Esophagus squamous epithelium (tissue), 5 donors: Measurements from ENCODE around the gene ADIRF. TPM values are rescaled to one million over a fixed set of nuclear protein-coding genes. Genes with fewer than 3 reads are reported as not detected.
A peak's percentile ranks its signal among the peaks of the same experiment; 100 is the strongest.

Experiments used
- DNase-seq: peaks from one replicate; lab custom pipeline; 2025; lab: John Stamatoyannopoulos, UW
- H3K27ac ChIP-seq, 4 donors: fragments of 200-600 bp; sonication (generic); one replicate each; pipeline ENCODE4 v1.5.1; 2016 to 2019; ENCODE audit warnings: mild to moderate bottlenecking in 1 of 4
- H3K27me3 ChIP-seq, 4 donors: fragments of 200-600 bp; sonication (generic); 1 replicate in 3 of 4; 2 replicates in 1 of 4; pipeline versions ENCODE4 v1.5.1 to v1.6.0; 2017 to 2021; ENCODE audit warnings: antibody characterized with exemption in 1 of 4
- H3K36me3 ChIP-seq, 3 donors: fragments of 200-600 bp; sonication (generic); one replicate each; pipeline ENCODE4 v1.5.1; 2016 to 2019
- H3K4me1 ChIP-seq, 3 donors: fragments of 200-600 bp; sonication (generic); one replicate each; pipeline ENCODE4 v1.5.1; 2017 to 2019
- H3K4me3 ChIP-seq, 4 donors: fragments of 200-600 bp; sonication (generic); 1 replicate in 3 of 4; 2 replicates in 1 of 4; pipeline ENCODE4 v1.5.1; 2016 to 2019; ENCODE audit warnings: mild to moderate bottlenecking in 2 of 4, moderate library complexity in 1 of 4
- H3K9me3 ChIP-seq, 3 donors: fragments of 200-600 bp; sonication (generic); one replicate each; pipeline ENCODE4 v1.5.1; 2016 to 2019
- POLR2A ChIP-seq, 4 donors: fragments of 450-650 bp; IDR thresholded peaks; one replicate each; pipeline ENCODE4 v1.6.1; 2017; ENCODE audit warnings: antibody characterized with exemption in 4 of 4, mild to moderate bottlenecking in 4 of 4, moderate library complexity in 3 of 4
- WGBS, 2 donors: methylation state at CpG; one replicate each; pipeline ENCODE4 v1.1.5; 2018; 5-methylcytosine and 5-hydroxymethylcytosine counted together
- intact Hi-C: fragments of 100-400 bp; cut with DNase I; formaldehyde crosslinking; loops from one replicate; pipeline ENCODE4 v1.15.0; 2022
- total RNA-seq, 4 donors: library from RNA; depleted of rRNA; stranded (reverse); fragments of >200 nt; gene quantifications; one replicate each; pipeline ENCODE4 v1.1.0, GENCODE V29; 2016
- TF ChIP-seq, protein P1 (sequence below), 6 experiments: fragments of 450-650 bp in 4 of 6; fragments of 200-600 bp in 2 of 6; sonication (generic) in 2 of 6; IDR thresholded peaks; one replicate each; pipeline ENCODE4 v1.5.1; 2016 to 2019; ENCODE audit warnings: antibody characterized with exemption in 6 of 6, mild to moderate bottlenecking in 4 of 6, moderate library complexity in 4 of 6
- donor health status: DM: yes; HTN: yes; CAD: no.

ADIRF gene
- total RNA-seq, 4 donors from 2014 or later, result 23.8 to 74.4 (median 47.4) TPM

GRCh38 chr10:86970162-86970981 lies 2.1 kb downstream of the ADIRF start:
- intact Hi-C loops, result loop anchor here (5.0 kb wide), 1 partner anchor 122 kb away; the partner anchor contains the start of gene GLUD1
- Histone ChIP-seq H3K4me3 (peak overlapping the region; percentile 49 to 75 (median 63)), H3K36me3 (no peaks in the 10 kb centered on the region), H3K9me3 (no peaks in the 10 kb centered on the region), H3K27ac (peak overlapping the region; percentile 96 to 99 (median 97)), H3K4me1 (peaks cover 48 to 100% (median 67%) of the 10 kb centered on the region in 3 donors), H3K27me3 (no peaks in the 10 kb centered on the region)
- TF ChIP-seq POLR2A (IDR thresholded peaks at IDR 0.05), result peak in 2 of 4 donors; percentile 73 to 79
- TF ChIP-seq, protein P1, sequence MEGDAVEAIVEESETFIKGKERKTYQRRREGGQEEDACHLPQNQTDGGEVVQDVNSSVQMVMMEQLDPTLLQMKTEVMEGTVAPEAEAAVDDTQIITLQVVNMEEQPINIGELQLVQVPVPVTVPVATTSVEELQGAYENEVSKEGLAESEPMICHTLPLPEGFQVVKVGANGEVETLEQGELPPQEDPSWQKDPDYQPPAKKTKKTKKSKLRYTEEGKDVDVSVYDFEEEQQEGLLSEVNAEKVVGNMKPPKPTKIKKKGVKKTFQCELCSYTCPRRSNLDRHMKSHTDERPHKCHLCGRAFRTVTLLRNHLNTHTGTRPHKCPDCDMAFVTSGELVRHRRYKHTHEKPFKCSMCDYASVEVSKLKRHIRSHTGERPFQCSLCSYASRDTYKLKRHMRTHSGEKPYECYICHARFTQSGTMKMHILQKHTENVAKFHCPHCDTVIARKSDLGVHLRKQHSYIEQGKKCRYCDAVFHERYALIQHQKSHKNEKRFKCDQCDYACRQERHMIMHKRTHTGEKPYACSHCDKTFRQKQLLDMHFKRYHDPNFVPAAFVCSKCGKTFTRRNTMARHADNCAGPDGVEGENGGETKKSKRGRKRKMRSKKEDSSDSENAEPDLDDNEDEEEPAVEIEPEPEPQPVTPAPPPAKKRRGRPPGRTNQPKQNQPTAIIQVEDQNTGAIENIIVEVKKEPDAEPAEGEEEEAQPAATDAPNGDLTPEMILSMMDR (IDR thresholded peaks at IDR 0.05), result no peak
- no peak for DNase-seq
- WGBS, 2 donors, result 6 to 10% methylated on average over 16 of the region's 30 CpGs

DNA sequence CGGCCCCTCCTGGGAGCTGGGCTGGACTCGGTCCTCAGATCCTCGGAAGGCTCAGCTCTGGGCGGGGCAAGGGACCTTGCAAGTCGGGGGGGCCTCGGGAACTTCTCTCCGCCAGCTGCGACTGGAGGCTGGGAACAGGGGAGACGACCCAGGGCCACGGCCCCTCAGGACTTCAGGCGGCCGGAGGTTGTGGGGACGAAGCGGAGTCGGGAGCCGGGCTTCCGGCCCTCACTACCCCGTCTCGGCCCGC lies 2.6 kb downstream of the ADIRF start:
- Histone ChIP-seq H3K36me3 (no peaks in the 10 kb centered on the region), H3K27ac (peak overlapping the region; percentile 96 to 99 (median 97)), H3K4me1 (peaks cover 48 to 96% (median 62%) of the 10 kb centered on the region in 3 donors), H3K9me3 (no peaks in the 10 kb centered on the region), H3K4me3 (peak overlapping the region; percentile 49 to 75 (median 63)), H3K27me3 (no peaks in the 10 kb centered on the region)
- no CpG with 5 or more reads among the region's 20 CpGs for whole genome bisulfite sequencing, 2 donors
- no peak for DNase-seq
- TF ChIP-seq, protein P1 (IDR thresholded peaks at IDR 0.05), result peak in 1 of 6 experiments; percentile 19
- peak in 3 of 4 donors; percentile 91 to 98 (median 98) for TF ChIP-seq POLR2A (IDR thresholded peaks at IDR 0.05)
- intact Hi-C loops, result loop anchor here (5.0 kb wide), 1 partner anchor 121 kb away; the partner anchor contains the start of gene GLUD1

- peaks cover 45 to 91% (median 58%) of the 10 kb centered on the region in 3 donors for H3K4me1 ChIP-seq
- no peaks in the 10 kb centered on the region for H3K27me3 ChIP-seq
- H3K4me3 ChIP-seq, result peak overlapping the region; percentile 49 to 75 (median 63)
- 10% methylated on average over 17 of the region's 66 CpGs; no CpG with 5 or more reads in 1 of the 2 donors for WGBS, 2 donors
- peak overlapping the region; percentile 96 to 99 (median 97) for H3K27ac ChIP-seq
- intact Hi-C loops, result loop anchor here (5.0 kb wide), 1 partner anchor 121 kb away; the partner anchor contains the start of gene GLUD1
- H3K9me3 ChIP-seq, result no peaks in the 10 kb centered on the region
- DNase-seq, result peak; percentile 85
- no peaks in the 10 kb centered on the region for H3K36me3 ChIP-seq
- TF ChIP-seq, protein P1 (IDR thresholded peaks at IDR 0.05), result peak in 5 of 6 experiments; percentile 14 to 50 (median 19)
- TF ChIP-seq POLR2A (IDR thresholded peaks at IDR 0.05), result no peak
Measured at GRCh38 chr10:86971232-86971991, 3.1 kb downstream of the ADIRF start.

DNA sequence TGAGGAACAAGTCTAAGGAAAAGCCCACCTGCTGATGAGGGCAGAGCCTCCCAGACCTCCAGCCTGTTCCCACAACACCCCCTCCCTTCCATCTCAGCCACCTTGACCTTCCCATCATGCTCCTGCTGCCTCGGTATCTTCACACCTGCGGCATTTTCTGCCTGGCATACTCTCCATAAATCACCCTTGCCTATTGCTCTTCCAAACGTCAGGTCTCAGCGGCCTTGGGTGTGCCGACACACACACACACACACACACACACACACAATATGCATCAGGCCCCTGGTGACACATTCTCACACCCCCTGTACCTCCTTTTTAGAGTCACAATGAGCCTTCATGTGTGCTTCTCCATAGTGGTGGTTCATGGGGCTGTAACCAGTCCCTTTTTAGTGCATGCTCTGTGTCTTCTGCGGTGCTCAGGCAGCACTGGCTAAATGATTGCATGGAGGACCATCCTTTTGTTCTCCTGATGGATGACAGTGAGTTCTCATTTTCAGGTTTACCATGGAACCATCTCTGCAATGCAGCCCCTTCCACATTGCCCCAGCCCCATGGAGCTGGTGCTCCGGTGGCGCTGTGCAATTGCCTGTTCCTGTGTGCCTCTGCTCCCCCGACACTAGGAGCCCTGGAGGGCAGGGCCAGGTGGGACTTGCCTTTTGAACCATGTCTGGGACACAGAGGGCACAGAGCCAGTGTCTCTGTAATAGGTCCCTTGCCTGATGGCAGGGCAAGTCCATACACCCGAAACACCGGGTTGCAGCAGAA lies 4.5 kb downstream of the ADIRF start:
- H3K4me3 ChIP-seq, result no peak overlapping the region
- 81 to 91% methylated on average over 6 to 8 of the region's 11 CpGs for WGBS, 2 donors
- no peaks in the 10 kb centered on the region for H3K27me3 ChIP-seq
- DNase-seq, result no peak
- H3K27ac ChIP-seq, result peak overlapping the region; percentile 54 to 99 (median 96)
- H3K36me3 ChIP-seq, result no peaks in the 10 kb centered on the region
- intact Hi-C loops, result loop anchor here (5.0 kb wide), 1 partner anchor 120 kb away; the partner anchor contains the start of gene GLUD1
- TF ChIP-seq, protein P1 (IDR thresholded peaks at IDR 0.05), result no peak
- TF ChIP-seq POLR2A (IDR thresholded peaks at IDR 0.05), result no peak
- no peaks in the 10 kb centered on the region for H3K9me3 ChIP-seq
- peaks cover 31 to 81% (median 44%) of the 10 kb centered on the region in 3 donors for H3K4me1 ChIP-seq
